ENCODE results near the gene GRIK3. TPM values are rescaled to one million over a fixed set of nuclear protein-coding genes. Genes with fewer than 3 reads are reported as not detected.

GRIK3 gene
- total RNA-seq, 6 experiments from 2014 or later: not detected

GRCh38 chr1:36843906-36844610, 190.3 kb downstream of the GRIK3 start:
- no peak for TF ChIP-seq CTCF (IDR thresholded peaks at IDR 0.05)
- H3K27ac Mint-ChIP-seq: no peak overlapping the region
- no peaks in the 10 kb centered on the region for H3K4me1 Mint-ChIP-seq (ENCODE audit: low read depth)
- H3K36me3 Mint-ChIP-seq (ENCODE audit: low read depth): no peaks in the 10 kb centered on the region
- H3K9me3 Mint-ChIP-seq: peaks cover 45% of the 10 kb centered on the region
- DNase-seq: no peak
- no peaks in the 10 kb centered on the region for H3K27me3 Mint-ChIP-seq (ENCODE audit: insufficient read depth)
- no peak overlapping the region for H3K4me3 Mint-ChIP-seq

- Mint-ChIP-seq H3K4me3 (no peak overlapping the region), H3K36me3 (ENCODE audit: low read depth) (no peaks in the 10 kb centered on the region), H3K9me3 (peaks cover 50% of the 10 kb centered on the region), H3K27ac (no peak overlapping the region), H3K4me1 (ENCODE audit: low read depth) (no peaks in the 10 kb centered on the region), H3K27me3 (ENCODE audit: insufficient read depth) (no peaks in the 10 kb centered on the region)
- no peak for DNase-seq
- TF ChIP-seq CTCF (IDR thresholded peaks at IDR 0.05): no peak
Measured at GRCh38 chr1:36843027-36843426, 191.3 kb downstream of the GRIK3 start.

GRCh38 chr1:36842448-36842847, 191.9 kb downstream of the GRIK3 start:
- no peaks in the 10 kb centered on the region for H3K27me3 Mint-ChIP-seq (ENCODE audit: insufficient read depth)
- H3K27ac Mint-ChIP-seq: no peak overlapping the region
- no peak overlapping the region for H3K4me3 Mint-ChIP-seq
- H3K36me3 Mint-ChIP-seq (ENCODE audit: low read depth): no peaks in the 10 kb centered on the region
- no peak for DNase-seq
- H3K4me1 Mint-ChIP-seq (ENCODE audit: low read depth): no peaks in the 10 kb centered on the region
- no peak for TF ChIP-seq CTCF (IDR thresholded peaks at IDR 0.05)
- peaks cover 56% of the 10 kb centered on the region for H3K9me3 Mint-ChIP-seq

GRCh38 chr1:36839485-36839884, 194.8 kb downstream of the GRIK3 start:
- no peaks in the 10 kb centered on the region for H3K36me3 Mint-ChIP-seq (ENCODE audit: low read depth)
- DNase-seq: no peak
- no peak overlapping the region for H3K4me3 Mint-ChIP-seq
- H3K27ac Mint-ChIP-seq: no peak overlapping the region
- no peak for TF ChIP-seq CTCF (IDR thresholded peaks at IDR 0.05)
- no peaks in the 10 kb centered on the region for H3K4me1 Mint-ChIP-seq (ENCODE audit: low read depth)
- H3K27me3 Mint-ChIP-seq (ENCODE audit: insufficient read depth): no peaks in the 10 kb centered on the region
- H3K9me3 Mint-ChIP-seq: peaks cover 63% of the 10 kb centered on the region

GRCh38 chr1:36838888-36839287, 195.4 kb downstream of the GRIK3 start:
- Mint-ChIP-seq H3K4me3 (no peak overlapping the region), H3K4me1 (ENCODE audit: low read depth) (no peaks in the 10 kb centered on the region), H3K27me3 (ENCODE audit: insufficient read depth) (no peaks in the 10 kb centered on the region), H3K27ac (no peak overlapping the region), H3K36me3 (ENCODE audit: low read depth) (no peaks in the 10 kb centered on the region), H3K9me3 (peaks cover 66% of the 10 kb centered on the region)
- no peak for DNase-seq
- TF ChIP-seq CTCF (IDR thresholded peaks at IDR 0.05): no peak

All from HFFc6 (cell line).